Smooth muscle cell (in vitro differentiated cells): Measurements from ENCODE around the gene TMEM170A. TPM values are rescaled to one million over a fixed set of nuclear protein-coding genes. Genes with fewer than 3 reads are reported as not detected.
A peak's percentile ranks its signal among the peaks of the same experiment; 100 is the strongest.

Experiments used
- DNase-seq: peaks from one replicate; lab custom pipeline; 2025; ENCODE audit not compliant: unreplicated experiment; lab: John Stamatoyannopoulos, UW
- H2AFZ ChIP-seq: fragments of 200-600 bp; sonication (generic); 2 replicates; pipeline ENCODE4 v1.6.0; 2016; ENCODE audit warnings: antibody characterized with exemption, low read depth, mild to moderate bottlenecking
- H3F3A ChIP-seq: fragments of 200-600 bp; sonication (generic); 2 replicates; pipeline ENCODE4 v1.6.0; 2017; ENCODE audit warnings: antibody characterized with exemption, low read depth
- H3K27ac ChIP-seq: fragments of 200-600 bp; sonication (generic); 2 replicates; pipeline ENCODE4 v1.5.1; 2016; ENCODE audit warnings: low read depth, mild to moderate bottlenecking
- H3K27me3 ChIP-seq: fragments of 200-600 bp; sonication (generic); 2 replicates; pipeline ENCODE4 v1.6.1; 2016; ENCODE audit warnings: low read depth, mild to moderate bottlenecking
- H3K36me3 ChIP-seq: fragments of 200-600 bp; sonication (generic); 2 replicates; pipeline ENCODE4 v1.5.1; 2016; ENCODE audit warnings: low read depth
- H3K4me1 ChIP-seq: fragments of 200-600 bp; sonication (generic); 2 replicates; pipeline ENCODE4 v1.5.1; 2016; ENCODE audit warnings: low read depth
- H3K4me2 ChIP-seq: fragments of 200-600 bp; sonication (generic); 2 replicates; pipeline ENCODE4 v1.6.0; 2016; ENCODE audit warnings: mild to moderate bottlenecking
- H3K4me3 ChIP-seq: fragments of 200-600 bp; sonication (generic); 2 replicates; pipeline ENCODE4 v1.5.1; 2016; ENCODE audit warnings: mild to moderate bottlenecking
- H3K79me2 ChIP-seq: fragments of 200-600 bp; sonication (generic); 2 replicates; pipeline ENCODE4 v1.6.0; 2016; ENCODE audit warnings: low read depth, mild to moderate bottlenecking
- H3K9ac ChIP-seq: fragments of 200-600 bp; sonication (generic); 2 replicates; pipeline ENCODE4 v1.6.0; 2016; ENCODE audit warnings: low read depth
- H3K9me3 ChIP-seq: fragments of 200-600 bp; sonication (generic); replicated peaks from 2 replicates; pipeline ENCODE4 v1.5.1; 2016; ENCODE audit warnings: low read depth
- H4K20me1 ChIP-seq: fragments of 200-600 bp; sonication (generic); 2 replicates; pipeline ENCODE4 v1.6.0; 2016; ENCODE audit warnings: low read depth
- CTCF ChIP-seq: fragments of 200-600 bp; sonication (generic); IDR thresholded peaks from 2 replicates; pipeline ENCODE4 v1.5.1; 2017; ENCODE audit warnings: borderline replicate concordance, mild to moderate bottlenecking, antibody characterized with exemption; ENCODE audit not compliant: insufficient read depth, poor library complexity, severe bottlenecking
- WGBS: methylation state at CpG from one replicate; pipeline ENCODE4 v1.1.7; 2016; ENCODE audit warnings: low lambda C conversion rate; 5-methylcytosine and 5-hydroxymethylcytosine counted together
- polyA plus RNA-seq: library from polyadenylated mRNA; unstranded; fragments of >200 nt; fragmentation: Nextera tagmentation; extraction: Ambion mirVana; gene quantifications from 2 replicates; pipeline ENCODE4 v1.2.1, GENCODE V29; 2016
- small RNA-seq: library from RNA; depleted of rRNA; stranded (forward); fragments of <200 nt; gene quantifications from one replicate; pipeline ENCODE3, GENCODE V24; 2014
- total RNA-seq: library from RNA; depleted of rRNA; stranded (reverse); fragments of >200 nt; gene quantifications from 2 replicates; pipeline ENCODE4 v1.2.3, GENCODE V29; 2014

TMEM170A gene
- total and polyA plus RNA-seq, 2 experiments from 2014 or later = 10.0 to 12.9 TPM

- H3F3A ChIP-seq = no peaks in the 10 kb centered on the region
- no peaks in the 10 kb centered on the region for H3K9me3 ChIP-seq
- H2AFZ ChIP-seq = no peak overlapping the region
- TF ChIP-seq CTCF = no peak
- no peaks in the 10 kb centered on the region for H3K36me3 ChIP-seq
- H4K20me1 ChIP-seq = peaks cover 12% of the 10 kb centered on the region
- peak overlapping the region; percentile 82 for H3K9ac ChIP-seq
- peaks cover 3% of the 10 kb centered on the region for H3K4me1 ChIP-seq
- H3K27ac ChIP-seq = peak overlapping the region; percentile 93
- no peaks in the 10 kb centered on the region for H3K27me3 ChIP-seq
- DNase-seq = no peak
- peak overlapping the region; percentile 17 for H3K4me2 ChIP-seq
- H3K79me2 ChIP-seq = peaks cover 12% of the 10 kb centered on the region
- no peak overlapping the region for H3K4me3 ChIP-seq
These were observed 62.8 kb downstream of the TMEM170A start for GRCh38 chr16:75401691-75402090.

GRCh38 chr16:75398333-75398732 is 66.2 kb downstream of the TMEM170A start:
- Histone ChIP-seq H3K79me2 (peaks cover 16% of the 10 kb centered on the region), H3K9ac (no peak overlapping the region), H3K36me3 (no peaks in the 10 kb centered on the region), H3K4me2 (no peak overlapping the region), H3K4me1 (peaks cover 3% of the 10 kb centered on the region), H3K4me3 (no peak overlapping the region), H3K27me3 (no peaks in the 10 kb centered on the region), H3K27ac (no peak overlapping the region), H2AFZ (no peak overlapping the region), H4K20me1 (peaks cover 2% of the 10 kb centered on the region), H3K9me3 (no peaks in the 10 kb centered on the region), H3F3A (no peaks in the 10 kb centered on the region)
- no peak for TF ChIP-seq CTCF
- WGBS = 88% methylated on average over 1 of the region's 1 CpG
- no peak for DNase-seq

GRCh38 chr16:75394941-75395340 is 69.5 kb downstream of the TMEM170A start:
- Histone ChIP-seq H3K27me3 (no peaks in the 10 kb centered on the region), H3F3A (peaks cover 12% of the 10 kb centered on the region), H3K79me2 (peaks cover 6% of the 10 kb centered on the region), H3K36me3 (peaks cover 6% of the 10 kb centered on the region), H4K20me1 (peaks cover 5% of the 10 kb centered on the region), H3K9me3 (no peaks in the 10 kb centered on the region), H3K9ac (no peak overlapping the region), H3K27ac (no peak overlapping the region), H2AFZ (no peak overlapping the region), H3K4me2 (no peak overlapping the region), H3K4me3 (no peak overlapping the region), H3K4me1 (no peaks in the 10 kb centered on the region)
- DNase-seq = no peak
- TF ChIP-seq CTCF = no peak
- 96% methylated on average over 5 of the region's 5 CpGs for WGBS

Small RNA genes lying within 50 kb of the gene (small RNA-seq; reads per million reads assigned to genes)
- not detected for gene RF00598

Other genes with a start within 250 kb of the TMEM170A start
- not detected in 2 replicates for gene CTRB1, start 245.7 kb downstream of the TMEM170A start, total RNA-seq
- 1.9 and 7.2 TPM in 2 replicates for gene CTRB1, start 245.7 kb downstream of the TMEM170A start, polyA plus RNA-seq
- gene BCAR1, start 213.1 kb downstream of the TMEM170A start, total RNA-seq = 49.4 and 49.9 TPM in 2 replicates
- gene BCAR1, start 213.1 kb downstream of the TMEM170A start, polyA plus RNA-seq = 117 and 123 TPM in 2 replicates
- 59.0 and 87.3 TPM in 2 replicates for gene CFDP1, start 31.2 kb downstream of the TMEM170A start, total RNA-seq
- gene CFDP1, start 31.2 kb downstream of the TMEM170A start, polyA plus RNA-seq = 81.5 and 91.0 TPM in 2 replicates
- gene CHST6, start 30.8 kb upstream of the TMEM170A start, total RNA-seq = 2.0 and 8.3 TPM in 2 replicates
- gene CHST6, start 30.8 kb upstream of the TMEM170A start, polyA plus RNA-seq = 1.6 and 2.6 TPM in 2 replicates
- gene CHST5, start 71.4 kb upstream of the TMEM170A start, total RNA-seq = not detected in 2 replicates
- gene CHST5, start 71.4 kb upstream of the TMEM170A start, polyA plus RNA-seq = 0.35 TPM in 1 of 2 replicates, not detected in the other
- 11.8 and 20.9 TPM in 2 replicates for gene TMEM231, start 91.6 kb upstream of the TMEM170A start, total RNA-seq
- 13.4 and 17.0 TPM in 2 replicates for gene TMEM231, start 91.6 kb upstream of the TMEM170A start, polyA plus RNA-seq
- 89.9 and 90.6 TPM in 2 replicates for gene GABARAPL2, start 101.7 kb upstream of the TMEM170A start, total RNA-seq
- gene GABARAPL2, start 101.7 kb upstream of the TMEM170A start, polyA plus RNA-seq = 172 and 189 TPM in 2 replicates
- 27.8 and 35.9 TPM in 2 replicates for gene ADAT1, start 158.6 kb upstream of the TMEM170A start, total RNA-seq
- 13.4 and 19.5 TPM in 2 replicates for gene ADAT1, start 158.6 kb upstream of the TMEM170A start, polyA plus RNA-seq
- 98.8 and 108 TPM in 2 replicates for gene KARS1, start 183.0 kb upstream of the TMEM170A start, total RNA-seq
- gene KARS1, start 183.0 kb upstream of the TMEM170A start, polyA plus RNA-seq = 101 and 109 TPM in 2 replicates
- 51.0 and 56.6 TPM in 2 replicates for gene TERF2IP, start 183.1 kb upstream of the TMEM170A start, total RNA-seq
- 83.0 and 86.6 TPM in 2 replicates for gene TERF2IP, start 183.1 kb upstream of the TMEM170A start, polyA plus RNA-seq
- not detected in 2 replicates for gene CPHXL2, start 212.3 kb upstream of the TMEM170A start, total RNA-seq
- gene CPHXL2, start 212.3 kb upstream of the TMEM170A start, polyA plus RNA-seq = not detected in 2 replicates
- not detected in 2 replicates for gene DUXB, start 236.8 kb upstream of the TMEM170A start, total RNA-seq
- gene DUXB, start 236.8 kb upstream of the TMEM170A start, polyA plus RNA-seq = not detected in 2 replicates